HG03159 (cell line): ENCODE measurements around the gene TTI1.
"Not testable (repeated sequence)": the region's sequence is repeated elsewhere in the genome, so short reads cannot be mapped to it uniquely, and the experiment has no call there.

Experiments used
- ATAC-seq: cut with Tn5 transposase; IDR thresholded peaks from one replicate; pipeline ENCODE4 v1.9.1; 2021; ENCODE audit warnings: mild to moderate bottlenecking, moderate library complexity; ENCODE audit not compliant: unreplicated experiment

Gene TTI1

DNA sequence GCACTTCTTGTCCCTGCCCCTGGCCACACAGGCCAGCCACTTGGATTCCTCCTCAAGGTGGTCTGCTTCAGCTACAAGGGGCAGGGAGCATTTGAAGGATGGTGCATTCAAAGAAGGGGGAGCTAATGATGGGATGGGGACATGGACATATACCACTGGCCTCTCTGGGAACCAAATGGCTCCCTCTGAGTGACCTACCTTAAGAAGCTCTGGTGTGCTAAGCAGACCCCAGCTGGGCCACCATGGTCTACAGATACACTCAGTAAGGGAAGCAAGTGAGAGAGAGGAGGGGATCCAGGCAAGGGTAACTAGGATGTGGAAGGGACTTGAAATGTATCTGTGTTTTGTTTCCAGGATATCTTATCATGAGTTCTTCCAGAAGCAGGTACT is 62.4 kb downstream of the TTI1 start:
- no peak for ATAC-seq

DNA sequence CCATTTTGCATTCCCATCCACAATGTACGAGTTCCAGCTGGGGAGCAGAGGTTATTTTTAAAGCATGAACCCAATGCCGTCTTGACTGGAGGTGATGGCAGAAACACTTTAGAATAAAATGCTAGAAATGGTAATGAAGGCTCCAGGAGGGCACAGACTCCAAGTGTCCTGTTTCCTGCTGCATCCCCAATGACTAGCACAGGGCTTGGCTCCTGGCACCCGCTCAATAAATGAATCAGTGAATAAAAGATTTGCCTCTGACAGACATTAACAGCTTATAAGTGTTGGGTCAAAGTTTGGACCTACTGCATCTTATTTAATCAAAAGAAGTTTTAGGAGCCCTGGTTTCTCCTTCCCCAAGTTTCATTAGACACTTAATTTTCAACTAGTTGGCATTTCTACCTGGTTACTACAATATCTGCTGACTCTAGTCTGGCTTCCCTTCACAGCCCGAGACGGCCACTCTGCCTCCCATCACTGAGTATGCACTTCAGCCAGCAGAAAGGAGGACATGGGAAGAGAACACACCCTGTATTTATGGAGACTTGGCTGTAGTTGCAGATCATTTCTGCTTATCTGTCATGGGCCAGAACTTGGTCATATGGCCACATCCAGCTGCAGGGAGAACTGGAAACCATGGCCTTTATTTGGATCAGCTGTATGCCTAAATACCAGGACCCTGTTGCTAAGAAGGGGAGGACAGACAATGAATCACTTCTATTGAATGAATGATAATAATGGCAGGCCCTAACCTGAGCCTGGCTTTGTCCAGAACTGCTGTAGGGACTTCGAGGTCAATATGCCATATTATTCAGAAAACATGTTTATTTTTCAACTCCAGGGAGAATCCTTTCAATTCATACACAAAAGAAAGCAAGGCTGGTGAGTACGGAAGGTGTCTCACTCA is 63.1 kb downstream of the TTI1 start:
- ATAC-seq: no peak

DNA sequence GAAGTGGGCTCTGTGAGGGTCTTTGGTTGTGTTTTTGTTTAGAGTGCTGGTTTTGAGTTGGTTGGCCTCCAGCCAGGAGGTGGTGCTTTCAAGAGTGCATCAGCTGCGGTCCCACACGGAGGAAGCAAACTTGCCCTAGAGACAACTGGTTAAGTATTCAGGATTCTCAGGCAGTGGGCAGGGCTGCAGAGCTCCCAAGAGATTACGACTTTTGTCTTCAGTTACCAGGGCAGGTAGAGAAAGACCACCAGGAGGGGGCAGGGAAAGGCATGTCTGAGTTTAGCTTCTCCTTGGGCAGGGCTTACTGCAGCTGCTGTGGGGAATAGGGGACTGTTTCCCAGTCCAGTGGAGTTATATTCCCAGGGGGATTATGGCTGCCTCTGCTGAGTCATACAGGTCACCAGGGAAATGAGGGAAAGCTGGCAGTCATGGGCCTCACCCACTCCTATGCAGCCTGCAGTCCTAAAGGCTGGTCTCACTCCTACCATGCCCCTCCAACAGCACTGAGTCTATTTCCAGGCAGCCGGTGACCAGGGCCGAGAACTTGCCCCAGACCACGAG is 64.3 kb downstream of the TTI1 start:
- no peak for ATAC-seq

DNA sequence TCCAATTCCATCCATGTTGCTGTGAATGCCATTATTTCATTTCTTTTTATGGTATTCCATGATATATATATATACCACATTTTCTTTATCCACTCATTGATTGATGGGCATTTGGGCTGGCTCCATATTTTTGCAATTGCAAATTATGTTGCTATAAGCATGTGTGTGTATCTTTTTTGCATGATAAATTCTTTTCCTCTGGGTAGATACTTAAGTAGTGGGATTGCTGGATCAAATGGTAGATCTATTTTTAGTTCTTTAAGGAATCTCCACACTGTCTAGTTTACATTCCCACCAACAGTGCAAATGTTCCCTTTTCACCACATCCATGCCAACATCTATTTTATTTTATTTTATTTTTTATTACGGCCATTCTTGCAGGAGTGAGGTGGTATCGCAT is 69.8 kb downstream of the TTI1 start:
- ATAC-seq: not testable (repeated sequence)

DNA sequence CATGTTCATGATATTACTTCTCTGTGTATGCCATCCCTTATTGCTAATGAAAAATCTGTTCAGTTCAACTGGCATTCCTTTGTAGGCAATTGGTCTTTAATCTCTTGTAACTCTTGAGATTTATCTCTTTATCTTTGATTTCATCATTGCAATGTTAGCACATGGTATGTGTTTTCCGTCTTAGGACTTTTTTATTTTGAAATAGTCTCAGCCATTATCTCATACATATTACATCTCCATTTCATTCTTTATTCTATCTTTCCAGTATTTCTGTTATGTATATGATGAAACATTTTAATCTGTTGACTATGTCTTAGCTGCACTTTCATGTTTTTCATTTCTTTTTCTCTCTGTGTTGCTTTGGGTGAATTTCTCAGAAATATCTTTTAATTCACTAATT is 72.2 kb downstream of the TTI1 start:
- ATAC-seq: no peak

DNA sequence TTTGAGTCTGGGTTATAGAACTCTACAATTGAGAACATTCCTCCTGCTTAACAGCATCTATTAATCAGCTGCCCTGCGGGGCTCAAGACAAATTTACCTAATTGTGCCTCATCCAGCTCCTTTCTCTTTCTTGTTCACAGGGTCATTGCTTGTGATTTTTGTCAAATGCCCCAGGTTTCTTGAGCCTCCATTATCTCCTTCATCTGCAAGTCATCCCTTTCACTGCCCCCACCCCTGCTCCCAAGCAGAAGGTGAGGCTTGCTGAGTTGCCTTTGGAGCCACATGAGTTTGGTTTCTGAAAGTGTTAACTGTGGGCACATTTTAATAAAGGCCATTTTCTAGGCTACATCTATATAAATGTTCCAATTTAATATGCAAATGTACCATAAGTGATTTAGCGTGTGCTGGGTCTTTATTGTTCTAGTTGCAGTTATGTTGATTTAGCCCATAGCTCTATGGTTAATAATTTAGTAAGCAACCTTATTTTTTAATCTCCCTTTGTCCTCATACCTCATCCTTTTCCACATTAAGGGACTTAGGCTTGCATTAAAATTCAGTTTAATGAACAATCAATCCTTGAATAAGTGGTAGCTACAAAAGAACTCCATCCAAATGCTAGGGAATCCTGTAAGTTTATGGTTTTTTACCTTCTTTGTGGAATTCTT is 74.3 kb downstream of the TTI1 start:
- no peak for ATAC-seq

DNA sequence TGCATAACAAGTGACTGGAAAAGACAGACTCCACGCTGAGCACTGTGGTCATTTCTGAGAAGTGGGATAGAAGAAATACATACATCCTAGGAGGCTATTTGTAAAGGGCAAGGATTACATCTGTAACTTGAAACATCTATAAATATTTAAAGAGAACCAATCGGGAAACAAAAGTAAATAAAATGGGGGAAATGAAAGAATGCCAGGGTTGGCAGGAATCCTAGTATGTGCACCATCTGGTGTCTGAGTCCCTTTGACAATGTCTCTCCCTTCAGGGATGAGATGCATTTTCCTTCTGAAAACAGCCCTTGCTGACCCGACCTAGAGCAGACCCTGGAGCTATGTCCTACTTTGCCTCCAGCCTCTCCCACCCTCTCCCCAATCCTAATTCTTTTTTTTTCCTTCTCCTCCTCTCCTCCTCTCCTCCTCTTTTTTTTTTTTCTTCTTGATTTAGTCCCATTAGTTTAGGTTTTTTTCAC is 77.1 kb downstream of the TTI1 start:
- no peak for ATAC-seq

DNA sequence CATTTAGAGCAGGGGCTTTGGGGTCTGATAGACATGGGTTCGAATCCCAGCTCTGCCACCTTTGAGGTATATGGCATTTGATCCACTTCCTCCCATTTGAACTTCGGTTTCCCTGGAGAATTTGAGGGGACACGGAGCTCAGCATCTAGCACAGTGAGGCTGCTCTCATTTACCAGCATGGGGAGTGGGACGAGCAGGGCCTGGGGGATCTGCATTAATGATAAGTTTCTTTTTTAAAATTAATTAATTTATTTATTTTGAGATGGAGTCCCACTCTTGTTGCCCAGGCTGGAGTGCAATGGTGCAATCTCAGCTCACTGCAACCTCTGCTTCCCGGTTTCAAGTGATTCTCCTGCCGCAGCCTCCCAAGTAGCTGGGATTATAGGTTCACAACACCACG is 77.7 kb downstream of the TTI1 start:
- ATAC-seq: no peak

DNA sequence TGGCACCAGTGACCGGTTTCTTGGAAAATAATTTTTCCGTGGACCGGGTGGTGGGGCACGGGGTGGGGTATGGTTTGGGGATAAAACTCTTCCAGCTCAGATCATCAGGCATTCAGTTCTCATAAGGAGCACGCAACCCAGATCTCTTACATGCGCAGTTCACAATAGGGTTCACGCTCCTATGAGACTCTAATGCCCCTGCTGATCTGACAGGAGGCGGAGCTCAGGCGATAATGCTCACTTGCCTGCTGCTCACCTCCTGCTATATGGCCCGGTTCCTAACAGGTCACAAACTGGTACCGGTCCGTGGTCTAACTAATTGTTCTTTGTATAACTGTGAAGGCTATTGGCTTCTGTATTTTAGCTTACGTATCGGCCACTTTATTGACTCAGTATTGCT is 78.6 kb downstream of the TTI1 start:
- no peak for ATAC-seq

DNA sequence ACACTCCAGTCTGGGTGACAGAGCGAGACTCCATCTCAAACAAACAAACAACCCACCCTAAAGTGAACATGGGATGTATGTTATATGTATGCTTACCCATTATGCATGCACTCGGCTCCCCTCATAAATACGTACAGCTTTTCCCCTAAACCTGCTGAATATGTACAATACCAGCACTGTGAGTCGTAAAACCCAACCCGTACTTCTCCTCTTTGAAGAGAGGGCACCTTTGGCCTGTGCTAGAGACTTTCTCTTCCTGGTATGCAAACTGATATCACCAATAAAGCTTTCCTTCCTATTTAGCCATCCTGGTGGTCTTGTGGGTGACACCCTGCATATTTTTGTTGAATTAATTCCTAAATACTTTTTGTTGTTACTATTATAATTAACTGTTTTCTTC is 79.1 kb downstream of the TTI1 start:
- no peak for ATAC-seq

DNA sequence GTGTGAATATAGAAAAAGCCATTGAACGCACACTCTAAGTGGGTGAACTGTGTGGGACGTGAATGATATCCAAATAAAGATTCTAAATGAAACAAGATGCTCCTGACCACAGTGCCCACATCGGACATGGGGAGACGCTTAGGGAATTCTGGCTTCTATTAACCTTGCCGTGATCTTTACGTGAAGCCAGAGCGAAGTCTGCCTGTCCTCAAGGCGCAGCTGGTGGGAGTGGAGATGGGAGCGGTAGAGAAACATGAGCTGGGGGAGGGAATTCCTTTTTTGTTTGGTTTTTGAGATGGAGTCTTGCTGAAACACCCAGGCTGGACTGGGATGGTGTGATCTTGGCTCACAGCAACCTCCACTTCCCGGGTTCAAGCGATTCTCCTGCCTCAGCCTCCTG is 84.3 kb downstream of the TTI1 start:
- no peak for ATAC-seq

DNA sequence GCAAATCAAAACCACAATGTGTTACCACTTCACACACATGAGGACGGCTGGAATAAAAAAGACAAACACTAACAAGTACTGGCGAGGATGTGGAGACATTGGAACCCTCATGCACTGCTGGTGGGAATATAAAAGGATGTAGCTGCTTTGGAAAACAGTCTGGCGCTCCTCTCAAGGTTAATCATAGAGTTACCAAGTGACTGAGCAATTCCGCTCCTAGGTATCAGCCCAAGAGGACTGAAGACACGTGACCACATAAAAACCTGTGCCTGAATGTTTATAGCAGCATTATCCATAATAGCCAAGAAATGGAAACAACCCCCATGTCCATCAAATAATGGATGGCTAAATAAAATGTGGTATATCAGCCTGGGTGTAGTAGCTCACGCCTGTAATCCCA is 85.3 kb downstream of the TTI1 start:
- no peak for ATAC-seq

DNA sequence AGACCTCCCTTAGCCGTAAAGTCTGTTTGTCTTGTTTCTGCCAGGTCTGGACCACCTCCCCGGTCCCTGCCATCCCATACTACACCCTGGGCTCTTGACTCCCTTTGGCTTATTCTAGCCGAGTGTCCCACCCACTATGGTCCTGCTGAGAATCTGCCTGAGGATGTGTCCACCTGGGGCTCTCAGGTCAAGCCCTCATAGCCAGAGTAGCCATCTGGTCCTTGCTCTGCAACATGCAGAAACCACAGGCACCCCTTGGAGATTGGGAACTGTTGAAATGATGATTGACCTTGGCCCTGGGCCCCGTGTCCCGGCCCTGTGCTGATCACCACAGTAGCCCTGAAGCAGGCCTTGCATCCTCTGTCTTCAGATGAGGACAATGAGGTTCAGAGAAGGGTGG is 86.3 kb downstream of the TTI1 start:
- ATAC-seq: no peak

DNA sequence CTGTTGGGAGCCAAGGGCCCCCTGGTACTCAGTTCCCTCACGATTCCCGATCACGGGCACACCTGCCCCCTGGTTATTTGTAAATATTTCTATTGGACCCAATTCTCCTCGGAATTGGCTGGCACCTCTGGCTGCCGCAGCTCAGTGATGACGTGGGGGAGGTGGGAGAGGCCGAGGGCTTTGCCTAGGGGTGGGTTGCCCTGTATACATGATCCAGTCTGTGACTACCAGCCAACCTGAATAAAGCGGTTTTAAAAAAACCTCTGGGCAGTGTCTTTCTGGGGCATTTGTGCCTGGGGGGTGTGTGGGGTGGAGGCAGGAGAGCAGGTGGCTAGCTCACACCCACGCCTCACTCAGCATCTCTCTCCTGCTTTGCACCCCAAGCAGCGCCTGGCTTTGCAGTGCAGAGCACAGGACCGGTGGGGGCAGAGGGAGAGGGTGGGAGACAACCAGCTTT is 88.1 kb downstream of the TTI1 start:
- no peak for ATAC-seq

DNA sequence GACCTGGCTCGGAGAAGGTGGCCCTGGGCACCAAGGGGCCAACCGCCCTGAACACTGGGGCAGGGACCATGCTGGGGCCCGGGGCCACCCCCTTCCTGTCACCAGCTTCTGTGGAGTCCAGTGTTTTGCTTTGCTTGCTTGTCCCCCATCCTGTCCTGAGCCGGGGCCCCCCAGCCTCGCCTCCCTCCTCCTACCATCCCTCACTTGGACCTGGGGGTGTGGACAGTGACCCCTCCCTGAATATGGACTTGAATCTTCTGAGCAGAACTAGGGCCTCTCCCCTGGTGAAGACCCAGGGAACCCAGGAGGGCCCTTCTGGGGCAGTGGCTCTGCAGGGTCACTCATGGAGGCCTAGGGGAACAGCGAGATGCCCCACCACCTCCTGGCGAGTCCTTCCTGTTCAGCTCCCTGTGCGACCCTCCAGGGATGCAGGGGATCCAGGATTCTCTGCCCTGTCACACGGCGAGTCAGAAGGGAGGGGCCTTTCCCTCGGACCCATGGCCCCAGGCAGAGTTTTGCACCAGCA is 88.7 kb downstream of the TTI1 start:
- ATAC-seq: no peak

DNA sequence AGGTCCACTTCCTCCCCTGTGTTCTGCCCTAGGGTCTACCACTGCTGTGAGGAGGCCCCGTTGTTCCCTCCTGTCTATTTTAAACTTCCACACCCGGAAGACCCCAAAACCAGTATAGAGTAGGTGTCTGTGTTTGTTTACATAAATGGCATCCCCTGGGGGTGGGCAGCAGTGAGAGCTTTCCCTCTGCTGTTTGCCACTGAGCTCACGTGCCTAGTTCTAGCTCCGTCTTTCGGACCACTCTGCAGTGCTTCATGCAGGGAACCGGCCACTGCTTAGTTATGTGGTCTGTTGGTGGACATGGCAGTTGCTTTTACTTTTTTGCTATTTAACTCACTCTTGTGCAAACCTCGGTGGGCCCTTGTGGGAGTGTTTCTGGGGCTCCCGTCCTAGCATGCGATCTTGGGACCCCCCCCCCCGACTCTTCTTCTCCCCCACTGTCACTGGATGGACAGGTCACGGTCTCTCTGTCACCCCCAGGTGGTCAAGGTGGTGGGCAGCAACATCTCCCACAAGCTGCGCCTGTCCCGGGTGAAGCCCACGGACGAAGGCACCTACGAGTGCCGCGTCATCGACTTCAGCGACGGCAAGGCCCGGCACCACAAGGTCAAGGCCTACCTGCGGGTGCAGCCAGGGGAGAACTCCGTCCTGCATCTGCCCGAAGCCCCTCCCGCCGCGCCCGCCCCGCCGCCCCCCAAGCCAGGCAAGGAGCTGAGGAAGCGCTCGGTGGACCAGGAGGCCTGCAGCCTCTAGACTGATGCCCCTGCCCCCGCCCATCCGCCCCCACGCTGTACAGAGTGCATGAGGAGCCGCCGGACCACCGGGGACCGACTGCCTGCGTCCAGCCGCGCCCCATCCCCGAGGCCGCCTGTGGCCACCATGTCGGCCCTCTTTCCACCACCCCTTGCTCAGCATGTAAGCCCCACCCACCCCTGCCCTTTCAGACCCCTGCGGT is 89.5 kb downstream of the TTI1 start:
- no peak for ATAC-seq

DNA sequence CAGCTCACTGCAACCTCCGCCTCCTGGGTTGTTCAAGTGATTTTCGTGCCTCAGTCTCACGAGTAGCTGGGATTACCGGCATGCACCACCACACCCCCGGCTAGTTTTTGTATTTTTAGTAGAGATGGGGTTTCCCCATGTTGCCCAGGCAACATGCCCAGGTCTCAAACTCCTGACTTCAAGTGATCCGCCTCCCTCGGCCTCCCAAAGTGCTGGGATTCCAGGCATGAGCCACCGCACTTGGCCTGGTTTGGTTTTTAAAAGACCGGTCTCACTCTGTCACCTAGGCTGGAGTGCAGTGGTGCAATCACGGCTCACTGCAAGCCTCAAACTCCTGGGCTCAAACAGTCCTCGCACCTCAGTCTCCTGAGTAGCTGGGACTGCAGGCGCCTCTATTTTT is 90.2 kb downstream of the TTI1 start:
- no peak for ATAC-seq

DNA sequence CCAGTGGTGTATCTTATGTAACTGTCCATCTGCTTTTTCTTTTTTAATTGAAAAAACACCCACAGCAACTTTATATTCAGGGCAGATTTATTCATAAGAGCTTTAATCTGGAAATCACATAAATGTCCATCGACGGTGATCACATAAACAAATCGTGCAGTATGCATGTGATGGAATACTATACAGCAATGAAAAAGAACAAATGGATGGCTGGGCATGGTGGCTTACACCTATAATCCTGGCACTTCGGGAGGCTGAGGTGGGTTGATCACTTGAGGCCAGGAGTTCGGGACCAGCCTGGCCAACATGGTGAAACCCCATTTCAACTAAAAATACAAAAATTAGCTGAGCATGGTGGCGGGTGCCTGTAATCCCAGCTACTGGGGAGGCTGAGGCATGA is 91.3 kb downstream of the TTI1 start:
- ATAC-seq: no peak

DNA sequence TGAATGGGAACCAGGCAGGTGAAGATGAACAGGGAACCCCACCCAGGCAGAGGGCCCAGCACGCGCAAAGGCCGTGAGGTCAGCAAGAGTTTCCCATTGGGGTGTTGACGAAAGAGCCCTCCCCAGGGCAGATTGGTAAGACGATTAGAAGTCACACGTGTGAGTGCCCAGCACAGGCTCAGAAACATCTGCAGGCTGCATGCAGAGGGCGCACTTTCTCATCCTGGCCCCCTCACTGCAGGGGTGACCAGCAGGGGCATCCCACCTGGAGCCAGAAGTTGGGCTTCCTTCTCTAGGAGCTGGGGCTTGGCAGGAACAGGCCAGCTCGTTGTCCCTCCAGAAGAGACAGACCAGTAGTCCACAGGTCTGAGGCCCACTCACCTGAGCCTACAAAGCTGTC is 91.9 kb downstream of the TTI1 start:
- no peak for ATAC-seq

DNA sequence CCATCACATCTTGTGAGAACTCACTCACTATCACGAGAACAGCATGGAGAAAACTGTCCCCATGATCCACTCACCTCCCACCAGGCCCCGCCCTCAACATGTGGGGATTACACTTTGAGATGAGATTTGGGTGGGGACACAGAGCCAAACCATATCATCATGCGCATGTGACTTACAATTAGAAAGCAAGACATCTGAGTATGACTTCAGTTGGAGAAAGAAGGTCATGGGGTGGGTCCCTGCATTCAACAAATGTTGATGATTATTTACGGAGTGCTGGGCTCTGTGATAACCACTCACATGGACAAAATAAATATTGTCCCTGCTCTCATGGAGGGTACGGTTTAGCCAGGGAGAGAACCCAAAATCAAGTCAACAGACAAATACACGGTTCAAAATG is 92.4 kb downstream of the TTI1 start:
- no peak for ATAC-seq
